HG03571 (cell line): ENCODE results near the gene KPNA4.
A peak's percentile ranks its signal among the peaks of the same experiment; 100 is the strongest.
"Not testable (repeated sequence)": the region's sequence is repeated elsewhere in the genome, so short reads cannot be mapped to it uniquely, and the experiment has no call there.

Experiments used
- ATAC-seq: cut with Tn5 transposase; IDR thresholded peaks from one replicate; pipeline ENCODE4 v1.9.1; 2021; ENCODE audit not compliant: unreplicated experiment

KPNA4 gene

DNA sequence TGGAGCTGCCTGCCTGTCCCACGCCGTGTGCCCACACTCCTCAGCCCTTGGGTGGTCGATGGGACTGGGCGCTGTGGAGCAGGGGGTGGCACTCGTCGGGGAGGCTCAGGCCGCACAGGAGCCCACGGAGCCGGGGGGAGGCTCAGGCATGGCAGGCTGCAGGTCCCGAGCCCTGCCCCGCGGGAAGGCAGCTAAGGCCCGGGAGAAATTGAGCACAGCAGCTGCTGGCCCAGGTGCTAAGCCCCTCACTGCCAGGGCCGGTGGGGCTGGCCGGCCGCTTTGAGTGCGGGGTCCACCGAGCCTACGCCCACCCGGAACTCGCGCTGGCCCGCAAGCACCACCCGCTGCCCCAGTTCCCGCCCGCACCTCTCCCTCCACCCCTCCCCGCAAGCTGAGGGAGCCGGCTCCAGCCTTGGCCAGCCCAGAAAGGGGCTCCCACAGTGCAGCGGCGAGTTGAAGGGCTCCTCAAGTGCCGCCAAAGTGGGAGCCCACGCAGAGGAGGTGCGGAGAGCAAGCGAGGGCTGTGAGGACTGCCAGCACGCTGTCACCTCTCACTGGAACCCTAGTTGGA, 8.7 kb upstream of the KPNA4 start:
- not testable (repeated sequence) for ATAC-seq

DNA sequence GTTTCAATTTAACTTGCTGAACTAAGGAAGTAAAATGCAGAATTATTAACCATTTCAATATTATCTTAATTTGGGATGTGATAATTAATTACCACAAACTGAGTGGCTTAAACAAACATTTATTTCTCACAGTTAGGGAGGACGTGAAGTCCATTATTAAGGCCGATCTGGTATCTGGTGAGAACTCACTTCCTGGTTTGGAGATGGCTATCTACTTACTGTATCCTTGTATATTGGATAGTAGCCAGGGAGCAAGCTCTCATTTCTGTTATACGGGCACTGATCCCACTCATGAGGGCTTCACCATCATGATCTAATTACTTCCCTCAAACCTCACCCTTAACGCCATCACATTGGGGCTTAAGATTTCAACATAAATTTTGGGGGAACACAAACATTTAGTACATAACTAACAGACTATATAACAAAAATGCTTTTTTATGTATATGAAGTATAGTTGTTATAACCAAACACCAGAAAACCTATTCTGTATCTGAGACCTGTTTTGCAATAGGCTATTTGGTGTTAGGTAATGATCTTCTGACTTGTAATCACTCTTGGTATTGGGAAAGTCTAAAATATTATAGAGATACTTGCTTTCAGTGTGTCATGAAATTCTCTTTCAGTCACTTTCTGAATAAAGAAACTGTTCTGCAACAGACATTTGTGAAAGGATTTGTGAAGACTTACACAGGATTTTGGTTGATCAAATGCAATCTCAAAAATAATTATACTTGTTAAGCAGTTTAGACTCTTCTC, 4.7 kb upstream of the KPNA4 start:
- ATAC-seq, result no peak

DNA sequence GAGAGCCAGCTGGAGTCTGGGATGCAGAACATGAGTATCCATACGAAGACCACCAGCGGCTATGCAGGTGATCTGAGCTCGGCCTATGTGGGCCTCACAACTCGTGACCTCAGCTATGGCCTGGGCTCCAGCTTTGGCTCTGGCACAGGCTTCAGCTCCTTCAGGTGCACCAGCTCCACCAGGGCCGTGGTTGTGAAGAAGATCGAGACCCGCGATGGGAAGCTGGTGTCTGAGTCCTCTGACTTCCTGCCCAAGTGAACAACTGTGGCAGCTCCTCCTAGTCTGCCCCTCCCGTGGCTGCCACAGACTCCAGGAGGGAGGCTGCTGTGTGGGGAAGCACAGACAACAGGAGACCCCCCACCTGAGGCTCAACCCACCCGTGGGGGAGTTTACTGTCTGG, 3.6 kb upstream of the KPNA4 start:
- ATAC-seq, result no peak

GRCh38 chr3:160567774-160568173, 2.4 kb upstream of the KPNA4 start:
- no peak for ATAC-seq

DNA sequence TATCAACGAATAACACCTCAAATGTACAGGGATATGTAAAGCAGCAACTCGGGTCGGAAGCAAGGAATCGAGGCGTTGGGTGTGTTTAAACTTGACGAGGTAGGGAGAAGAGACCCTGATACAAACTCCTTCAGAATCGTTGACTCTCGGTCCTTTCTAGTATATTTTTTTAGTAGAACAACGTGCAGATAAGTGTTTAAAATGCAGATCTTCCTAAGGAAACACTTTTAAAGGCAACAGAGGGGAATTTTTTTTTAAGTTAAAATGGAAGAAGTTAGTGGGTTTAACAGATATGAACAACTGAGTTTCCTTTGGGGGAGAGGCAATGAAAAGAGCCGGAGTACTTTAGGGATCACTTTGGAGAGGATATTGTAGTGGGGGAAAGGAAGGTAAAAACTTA, 1.1 kb upstream of the KPNA4 start:
- no peak for ATAC-seq

DNA sequence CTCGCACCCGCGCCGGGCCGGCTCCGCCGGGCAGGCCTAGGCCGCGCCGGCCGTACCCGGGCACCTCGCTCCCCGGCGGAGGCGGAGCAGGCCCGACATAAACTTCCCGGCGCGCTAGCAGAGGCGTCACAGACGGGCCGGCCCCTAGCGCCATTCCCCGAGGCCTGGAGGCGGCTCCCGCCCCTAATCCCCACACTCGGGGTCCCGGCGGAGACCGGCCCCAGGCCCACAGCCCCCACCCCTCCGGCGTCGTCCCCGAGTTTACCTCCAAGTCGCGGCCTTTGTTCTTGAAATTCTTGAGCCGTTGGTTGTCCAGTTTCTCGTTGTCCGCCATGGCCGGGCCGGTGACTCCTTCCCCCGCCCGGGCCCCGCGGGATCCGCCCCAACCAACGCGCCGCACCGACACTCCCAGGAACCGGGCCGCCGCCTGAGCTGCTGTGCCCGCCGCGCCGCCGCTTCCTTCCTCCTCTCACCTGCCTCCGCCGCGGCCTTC, 376 bp downstream of the KPNA4 start:
- peak; percentile 41 for ATAC-seq

GRCh38 chr3:160564258-160564911, 986 bp downstream of the KPNA4 start:
- ATAC-seq, result no peak

- no peak for ATAC-seq
Measured at GRCh38 chr3:160562952-160563351, 2.4 kb downstream of the KPNA4 start.

DNA sequence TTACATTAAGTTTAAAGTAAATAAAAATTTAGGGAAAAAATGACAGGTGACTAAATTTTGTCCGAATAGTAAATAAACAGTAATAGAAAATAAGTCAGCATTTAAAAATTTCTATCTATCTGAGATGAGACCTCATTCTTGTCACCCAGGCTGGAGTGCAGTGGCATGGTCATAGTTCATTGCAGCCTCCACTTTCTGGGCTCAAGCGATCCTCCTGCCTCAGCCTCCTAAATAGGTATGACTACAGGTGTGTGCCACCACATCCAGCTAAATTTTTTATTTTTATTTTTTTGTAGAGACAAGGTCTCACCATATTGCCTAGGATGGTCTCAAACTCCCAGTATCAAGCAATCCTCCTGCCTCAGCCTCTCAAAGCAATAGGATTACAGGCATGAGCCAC, 7.8 kb downstream of the KPNA4 start:
- ATAC-seq, result no peak

- ATAC-seq, result no peak
Measured at GRCh38 chr3:160556141-160556540, 9.2 kb downstream of the KPNA4 start.

DNA sequence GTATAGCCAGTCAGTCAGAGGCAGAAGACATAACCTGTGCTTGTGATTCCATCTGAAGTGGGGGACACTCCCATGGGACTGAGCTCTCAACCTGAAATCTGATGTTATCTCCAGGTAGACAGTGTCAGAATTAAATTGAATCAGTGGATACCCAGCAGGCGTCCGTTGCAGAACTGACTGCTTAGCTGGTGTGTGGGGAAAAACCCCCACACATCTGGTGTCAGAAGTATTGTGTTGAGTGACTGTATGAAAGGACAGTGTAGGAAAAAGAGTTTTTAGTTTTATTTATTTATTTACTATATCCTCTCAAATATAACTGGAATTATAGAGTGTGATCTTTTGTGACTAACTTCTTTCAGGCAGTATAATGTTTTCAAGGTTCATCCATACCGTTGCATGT, 10.4 kb downstream of the KPNA4 start:
- ATAC-seq, result no peak

- no peak for ATAC-seq
Measured at GRCh38 chr3:160553827-160554226, 11.5 kb downstream of the KPNA4 start.

- no peak for ATAC-seq
Measured at GRCh38 chr3:160546727-160547126, 18.6 kb downstream of the KPNA4 start.

DNA sequence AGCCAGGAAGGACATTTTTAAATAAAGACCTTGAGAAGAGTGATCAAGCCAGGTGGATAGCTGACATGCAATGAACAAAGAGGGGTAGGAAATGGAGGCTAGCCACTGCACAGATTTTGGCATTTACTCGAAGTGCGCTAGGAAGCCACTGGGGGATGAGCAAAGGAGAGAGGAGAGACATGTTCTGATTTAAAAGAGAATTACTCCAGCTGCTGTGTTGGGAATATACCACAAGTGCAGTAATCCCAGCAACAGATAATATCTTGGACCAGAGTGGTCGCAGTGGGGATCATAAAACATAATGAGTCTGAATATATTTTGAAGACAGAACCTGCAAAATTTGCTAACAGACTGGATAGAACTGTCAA, 19.9 kb downstream of the KPNA4 start:
- no peak for ATAC-seq

GRCh38 chr3:160544844-160545503, 20.4 kb downstream of the KPNA4 start:
- no peak for ATAC-seq

GRCh38 chr3:160540551-160540950, 24.8 kb downstream of the KPNA4 start:
- ATAC-seq, result no peak

- no peak for ATAC-seq
Measured at GRCh38 chr3:160538895-160539294, 26.5 kb downstream of the KPNA4 start.

DNA sequence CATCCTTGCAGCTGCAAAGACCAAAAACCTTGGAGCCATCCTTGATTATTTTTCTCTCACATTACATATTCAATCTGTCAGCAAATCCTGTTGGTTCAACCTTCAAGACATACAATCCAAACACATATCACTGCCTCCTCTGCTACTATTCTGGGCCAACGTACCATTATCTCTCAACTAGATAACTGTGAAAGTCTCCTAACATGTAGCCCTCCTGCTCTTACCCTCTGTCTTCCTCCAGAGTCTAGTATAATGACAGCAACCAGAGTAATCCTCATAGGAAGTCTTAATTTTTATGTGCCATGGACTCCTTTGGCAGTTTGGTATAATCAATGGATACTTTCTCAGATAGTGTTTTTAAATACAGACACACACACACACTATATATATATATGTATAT, 27.6 kb downstream of the KPNA4 start:
- ATAC-seq, result no peak

- ATAC-seq, result no peak
Measured at GRCh38 chr3:160532371-160532770, 33.0 kb downstream of the KPNA4 start.

DNA sequence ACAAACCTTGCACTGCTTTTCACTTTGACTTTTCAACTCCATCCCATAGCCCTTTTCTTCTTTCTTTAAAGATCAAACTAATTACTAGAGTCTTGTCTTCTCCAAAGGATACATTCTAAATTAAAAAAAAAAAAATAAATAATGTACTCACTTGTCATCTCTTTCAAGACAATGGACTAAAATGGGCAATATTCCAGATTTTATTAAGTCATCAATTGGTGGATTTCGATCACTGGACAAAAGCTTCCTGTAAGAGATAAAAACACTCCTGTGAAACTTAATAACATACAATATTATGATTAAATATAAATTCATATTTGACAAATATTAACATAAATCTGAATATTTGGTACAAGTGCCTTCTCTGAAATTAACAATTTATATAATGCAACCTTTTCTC, 34.1 kb downstream of the KPNA4 start:
- ATAC-seq, result no peak

GRCh38 chr3:160516391-160516790, 49.0 kb downstream of the KPNA4 start:
- ATAC-seq, result not testable (repeated sequence)

DNA sequence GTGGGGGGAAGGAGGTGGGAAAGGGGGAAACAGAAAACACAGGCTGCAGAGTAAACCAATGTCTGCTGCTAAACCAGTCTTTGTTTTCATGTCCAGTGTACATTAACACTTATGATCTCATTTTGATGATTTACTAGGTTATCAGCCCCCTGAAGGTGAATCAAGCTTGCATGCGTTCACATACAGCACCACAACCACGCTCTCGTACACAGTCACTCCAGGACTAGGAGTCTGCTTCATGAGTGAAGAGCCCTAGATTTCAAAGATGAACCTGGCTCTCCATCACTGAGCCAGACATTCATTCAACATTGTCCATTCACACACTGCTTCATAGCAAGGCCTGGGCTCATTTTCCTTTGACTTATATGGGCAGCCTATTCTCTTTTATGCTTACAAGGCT, 64.0 kb downstream of the KPNA4 start:
- ATAC-seq, result no peak
